Embryonic facial prominence (tissue), 1 donor: ENCODE measurements around the gene PCDHB5.
"Not testable (repeated sequence)": the region's sequence is repeated elsewhere in the genome, so short reads cannot be mapped to it uniquely, and the experiment has no call there.

Experiments used
- DNase-seq: peaks from one replicate; pipeline ENCODE4 v3.0.0-alpha.2; 2016; ENCODE audit errors: extremely low spot score

PCDHB5 gene

DNA sequence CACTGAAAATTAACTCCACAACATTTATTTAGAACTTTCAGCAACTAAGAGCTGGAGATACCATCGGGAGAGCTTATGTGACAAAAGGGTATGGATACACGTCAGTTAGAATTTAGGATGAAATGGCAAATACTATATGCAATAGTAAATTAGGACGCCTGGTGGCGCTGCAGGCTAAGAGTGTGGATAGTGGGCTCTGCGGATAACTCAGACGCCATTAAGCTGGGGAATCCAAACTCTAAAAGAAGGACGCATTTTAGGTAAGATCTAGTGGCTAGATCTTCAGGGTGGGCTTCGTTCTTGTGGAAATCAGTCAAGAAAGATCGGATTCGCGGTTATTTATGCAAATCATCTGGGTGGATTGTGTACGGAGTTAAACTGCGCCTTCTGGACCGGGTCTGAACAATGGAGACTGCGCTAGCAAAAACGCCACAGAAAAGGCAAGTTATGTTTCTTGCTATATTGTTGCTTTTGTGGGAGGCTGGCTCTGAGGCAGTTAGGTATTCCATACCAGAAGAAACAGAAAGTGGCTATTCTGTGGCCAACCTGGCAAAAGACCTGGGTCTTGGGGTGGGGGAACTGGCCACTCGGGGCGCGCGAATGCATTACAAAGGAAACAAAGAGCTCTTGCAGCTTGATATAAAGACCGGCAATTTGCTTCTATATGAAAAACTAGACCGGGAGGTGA is at the start of gene PCDHB5:
Gene PCDHB5, plus strand, starts transcription at position 177 of the 688 bp plus-strand sequence. Its CDS starts 229 bp downstream, at position 406.
- DNase-seq: no peak

- no peak for DNase-seq
Observed at GRCh38 chr5:141094481-141095262, 40.3 kb upstream of the PCDHB5 start, which contains the start of gene PCDHB2. Gene PCDHB2, plus strand, starts transcription at chr5:141094615. Its CDS starts 176 bp downstream, at chr5:141094791.

DNA sequence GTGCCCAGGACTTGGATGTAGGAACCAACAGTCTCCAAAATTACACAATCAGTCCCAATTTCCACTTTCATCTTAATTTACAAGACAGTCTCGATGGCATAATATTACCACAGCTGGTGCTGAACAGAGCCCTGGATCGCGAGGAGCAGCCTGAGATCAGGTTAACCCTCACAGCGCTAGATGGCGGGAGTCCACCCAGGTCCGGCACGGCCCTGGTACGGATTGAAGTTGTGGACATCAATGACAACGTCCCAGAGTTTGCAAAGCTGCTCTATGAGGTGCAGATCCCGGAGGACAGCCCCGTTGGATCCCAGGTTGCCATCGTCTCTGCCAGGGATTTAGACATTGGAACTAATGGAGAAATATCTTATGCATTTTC is 39.8 kb upstream of the PCDHB5 start:
- no peak for DNase-seq

GRCh38 chr5:141096181-141096580 is 38.8 kb upstream of the PCDHB5 start:
- not testable (repeated sequence) for DNase-seq

GRCh38 chr5:141096586-141096985 is 38.4 kb upstream of the PCDHB5 start:
- DNase-seq: not testable (repeated sequence)

- DNase-seq: no peak
Observed at GRCh38 chr5:141100243-141100805, 34.7 kb upstream of the PCDHB5 start, which contains the start of gene PCDHB3. Gene PCDHB3, plus strand, starts transcription at chr5:141100473. Its CDS starts 177 bp downstream, at chr5:141100650.

- DNase-seq: no peak
Observed at GRCh38 chr5:141101059-141101458, 33.9 kb upstream of the PCDHB5 start.

GRCh38 chr5:141102070-141102469 is 32.9 kb upstream of the PCDHB5 start:
- not testable (repeated sequence) for DNase-seq

GRCh38 chr5:141102471-141102870 is 32.5 kb upstream of the PCDHB5 start:
- DNase-seq: not testable (repeated sequence)

- DNase-seq: no peak
Observed at GRCh38 chr5:141105350-141105749, 29.7 kb upstream of the PCDHB5 start.

GRCh38 chr5:141119250-141119649 is 15.8 kb upstream of the PCDHB5 start:
- DNase-seq: no peak

DNA sequence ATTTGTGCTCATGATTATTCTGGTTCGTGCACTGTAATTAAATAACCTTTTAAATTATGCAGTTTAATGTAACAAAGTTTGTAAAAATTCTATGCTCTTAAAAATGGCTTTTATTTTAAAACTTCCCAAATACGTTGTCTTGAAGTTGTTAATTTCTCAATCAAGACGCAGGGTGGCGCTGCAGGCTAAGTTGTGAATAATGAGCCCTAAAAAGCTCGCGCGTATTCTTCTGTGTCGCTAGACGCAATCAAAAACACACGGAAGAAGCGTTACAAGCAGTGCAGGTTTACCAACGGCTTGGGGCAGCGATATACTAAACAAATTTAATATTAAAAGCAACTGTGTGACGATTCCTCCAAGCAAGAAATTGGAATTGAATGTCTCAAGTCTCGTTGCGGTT is 13.4 kb upstream of the PCDHB5 start, which contains the start of gene PCDHB4:
Gene PCDHB4, plus strand, starts transcription at position 256 of the 400 bp plus-strand sequence. CDS start 181 bp downstream, outside the sequence.
- DNase-seq: no peak

DNA sequence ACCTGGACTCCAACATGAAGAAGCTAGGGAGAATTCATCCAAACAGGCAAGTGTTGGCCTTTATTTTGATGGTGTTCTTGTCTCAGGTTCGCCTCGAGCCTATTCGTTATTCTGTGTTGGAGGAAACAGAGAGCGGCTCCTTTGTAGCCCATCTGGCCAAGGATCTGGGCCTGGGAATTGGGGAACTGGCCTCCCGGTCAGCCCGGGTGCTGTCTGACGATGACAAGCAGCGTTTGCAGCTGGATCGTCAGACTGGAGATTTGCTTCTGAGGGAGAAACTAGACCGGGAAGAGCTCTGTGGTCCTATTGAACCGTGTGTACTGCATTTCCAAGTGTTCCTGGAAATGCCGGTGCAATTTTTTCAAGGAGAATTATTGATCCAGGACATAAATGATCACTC is 13.0 kb upstream of the PCDHB5 start:
- DNase-seq: no peak

DNA sequence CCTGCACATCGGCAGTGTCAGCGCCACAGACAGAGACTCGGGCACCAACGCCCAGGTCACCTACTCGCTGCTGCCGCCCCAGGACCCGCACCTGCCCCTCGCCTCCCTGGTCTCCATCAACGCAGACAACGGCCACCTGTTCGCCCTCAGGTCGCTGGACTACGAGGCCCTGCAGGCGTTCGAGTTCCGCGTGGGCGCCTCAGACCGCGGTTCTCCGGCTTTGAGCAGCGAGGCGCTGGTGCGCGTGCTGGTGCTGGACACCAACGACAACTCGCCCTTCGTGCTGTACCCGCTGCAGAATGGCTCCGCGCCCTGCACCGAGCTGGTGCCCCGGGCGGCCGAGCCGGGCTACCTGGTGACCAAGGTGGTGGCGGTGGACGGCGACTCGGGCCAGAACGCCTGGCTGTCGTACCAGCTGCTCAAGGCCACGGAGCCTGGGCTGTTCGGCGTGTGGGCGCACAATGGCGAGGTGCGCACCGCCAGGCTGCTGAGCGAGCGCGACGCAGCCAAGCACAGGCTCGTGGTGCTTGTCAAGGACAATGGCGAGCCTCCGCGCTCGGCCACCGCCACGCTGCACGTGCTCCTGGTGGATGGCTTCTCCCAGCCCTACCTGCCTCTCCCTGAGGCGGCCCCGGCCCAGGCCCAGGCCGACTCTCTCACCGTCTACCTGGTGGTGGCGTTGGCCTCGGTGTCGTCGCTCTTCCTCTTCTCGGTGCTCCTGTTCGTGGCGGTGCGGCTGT is 11.4 kb upstream of the PCDHB5 start:
- not testable (repeated sequence) for DNase-seq

DNA sequence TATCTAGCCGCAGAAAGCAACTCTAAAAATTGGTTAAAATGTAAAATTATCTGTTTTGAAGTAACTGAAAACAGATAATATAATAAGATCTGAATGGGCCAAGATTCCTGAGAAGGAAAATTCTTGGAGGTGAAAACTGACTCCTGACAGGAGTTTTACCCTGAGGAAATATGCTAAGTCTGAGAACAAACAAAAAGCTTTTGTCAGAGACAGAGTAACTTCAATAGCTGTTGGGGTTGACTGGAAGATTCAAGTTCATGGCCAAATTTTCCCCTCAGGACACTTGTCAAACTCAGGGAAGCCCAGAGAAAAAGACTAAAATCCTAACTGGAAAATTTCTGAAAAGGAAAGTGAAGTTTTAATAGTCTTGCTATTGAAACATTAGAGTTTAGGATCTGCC is 7.7 kb upstream of the PCDHB5 start:
- no peak for DNase-seq

DNA sequence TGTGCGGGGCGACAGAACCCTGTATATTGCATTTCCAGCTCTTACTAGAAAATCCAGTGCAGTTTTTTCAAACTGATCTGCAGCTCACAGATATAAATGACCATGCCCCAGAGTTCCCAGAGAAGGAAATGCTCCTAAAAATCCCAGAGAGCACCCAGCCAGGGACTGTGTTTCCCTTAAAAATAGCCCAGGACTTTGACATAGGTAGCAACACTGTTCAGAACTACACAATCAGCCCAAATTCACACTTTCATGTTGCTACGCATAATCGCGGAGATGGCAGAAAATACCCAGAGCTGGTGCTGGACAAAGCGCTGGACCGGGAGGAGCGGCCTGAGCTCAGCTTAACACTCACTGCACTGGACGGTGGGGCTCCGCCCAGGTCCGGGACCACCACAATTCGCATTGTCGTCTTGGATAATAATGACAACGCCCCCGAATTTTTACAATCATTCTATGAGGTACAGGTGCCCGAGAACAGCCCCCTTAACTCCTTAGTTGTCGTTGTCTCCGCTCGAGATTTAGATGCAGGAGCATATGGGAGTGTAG is 786 bp downstream of the PCDHB5 start:
- DNase-seq: no peak

- DNase-seq: not testable (repeated sequence)
Observed at GRCh38 chr5:141137346-141137745, 2.3 kb downstream of the PCDHB5 start.

DNA sequence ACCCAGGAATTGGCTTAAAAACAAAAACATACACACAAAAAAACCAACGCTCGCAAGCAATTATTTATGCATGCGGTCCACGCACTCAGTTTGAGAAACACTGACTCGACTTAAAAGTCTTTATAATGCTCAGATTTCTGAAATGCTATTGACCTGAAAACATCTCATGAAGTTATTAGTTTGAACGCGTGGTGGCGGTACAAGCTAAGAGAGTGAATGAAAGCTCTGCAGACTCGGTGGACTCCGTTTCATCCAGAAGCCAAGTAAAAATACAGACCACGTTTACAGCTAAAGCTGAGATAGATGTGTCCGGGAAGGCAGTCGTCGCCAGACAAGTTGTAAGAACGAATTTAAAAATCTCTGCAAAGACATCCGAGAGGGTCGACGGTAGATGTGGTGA is 14.8 kb downstream of the PCDHB5 start, which contains the start of gene PCDHB6:
Gene PCDHB6, plus strand, starts transcription at position 246 of the 400 bp plus-strand sequence. CDS start 201 bp downstream, outside the sequence.
- DNase-seq: no peak

DNA sequence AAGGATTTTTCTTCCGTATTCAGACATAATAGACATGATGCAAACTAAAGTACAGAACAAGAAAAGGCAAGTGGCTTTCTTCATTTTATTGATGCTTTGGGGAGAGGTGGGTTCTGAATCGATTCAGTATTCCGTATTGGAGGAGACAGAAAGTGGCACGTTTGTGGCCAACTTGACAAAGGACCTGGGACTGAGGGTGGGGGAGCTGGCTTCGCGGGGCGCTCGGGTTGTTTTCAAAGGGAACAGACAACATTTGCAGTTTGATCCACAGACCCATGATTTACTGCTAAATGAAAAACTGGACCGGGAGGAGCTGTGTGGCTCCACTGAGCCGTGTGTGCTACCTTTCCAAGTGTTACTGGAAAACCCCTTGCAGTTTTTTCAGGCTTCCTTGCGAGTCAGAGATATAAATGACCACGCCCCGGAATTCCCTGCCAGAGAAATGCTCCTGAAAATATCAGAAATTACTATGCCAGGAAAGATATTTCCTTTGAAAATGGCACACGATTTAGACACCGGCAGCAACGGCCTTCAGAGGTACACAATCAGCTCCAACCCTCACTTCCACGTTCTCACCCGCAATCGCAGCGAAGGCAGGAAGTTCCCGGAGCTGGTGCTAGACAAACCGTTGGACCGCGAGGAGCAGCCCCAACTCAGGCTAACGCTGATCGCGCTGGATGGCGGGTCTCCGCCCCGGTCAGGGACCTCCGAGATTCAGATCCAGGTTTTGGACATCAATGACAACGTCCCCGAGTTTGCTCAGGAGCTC is 15.4 kb downstream of the PCDHB5 start:
- no peak for DNase-seq

DNA sequence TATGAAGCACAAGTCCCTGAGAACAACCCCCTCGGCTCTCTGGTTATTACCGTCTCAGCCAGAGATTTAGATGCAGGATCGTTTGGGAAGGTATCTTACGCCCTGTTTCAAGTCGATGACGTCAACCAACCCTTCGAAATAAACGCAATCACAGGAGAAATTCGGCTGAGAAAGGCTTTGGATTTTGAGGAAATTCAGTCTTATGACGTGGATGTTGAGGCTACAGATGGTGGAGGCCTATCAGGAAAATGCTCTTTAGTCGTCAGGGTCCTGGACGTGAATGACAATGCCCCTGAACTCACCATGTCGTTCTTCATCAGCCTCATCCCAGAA is 16.0 kb downstream of the PCDHB5 start:
- DNase-seq: no peak

GRCh38 chr5:141151632-141152031 is 16.6 kb downstream of the PCDHB5 start:
- not testable (repeated sequence) for DNase-seq
